ENCODE measurements around the gene INTS2.

- TF ChIP-seq, protein P1, sequence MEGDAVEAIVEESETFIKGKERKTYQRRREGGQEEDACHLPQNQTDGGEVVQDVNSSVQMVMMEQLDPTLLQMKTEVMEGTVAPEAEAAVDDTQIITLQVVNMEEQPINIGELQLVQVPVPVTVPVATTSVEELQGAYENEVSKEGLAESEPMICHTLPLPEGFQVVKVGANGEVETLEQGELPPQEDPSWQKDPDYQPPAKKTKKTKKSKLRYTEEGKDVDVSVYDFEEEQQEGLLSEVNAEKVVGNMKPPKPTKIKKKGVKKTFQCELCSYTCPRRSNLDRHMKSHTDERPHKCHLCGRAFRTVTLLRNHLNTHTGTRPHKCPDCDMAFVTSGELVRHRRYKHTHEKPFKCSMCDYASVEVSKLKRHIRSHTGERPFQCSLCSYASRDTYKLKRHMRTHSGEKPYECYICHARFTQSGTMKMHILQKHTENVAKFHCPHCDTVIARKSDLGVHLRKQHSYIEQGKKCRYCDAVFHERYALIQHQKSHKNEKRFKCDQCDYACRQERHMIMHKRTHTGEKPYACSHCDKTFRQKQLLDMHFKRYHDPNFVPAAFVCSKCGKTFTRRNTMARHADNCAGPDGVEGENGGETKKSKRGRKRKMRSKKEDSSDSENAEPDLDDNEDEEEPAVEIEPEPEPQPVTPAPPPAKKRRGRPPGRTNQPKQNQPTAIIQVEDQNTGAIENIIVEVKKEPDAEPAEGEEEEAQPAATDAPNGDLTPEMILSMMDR (IDR thresholded peaks at IDR 0.05), result no peak
- TF ChIP-seq POLR2A (IDR thresholded peaks at IDR 0.05), result no peak
These were observed 84.3 kb downstream of the INTS2 start for GRCh38 chr17:61843435-61843834.

Data from right lobe of liver (tissue), 4 donors.